GM06990 (cell line): ENCODE measurements around the gene EARS2.
A peak's percentile ranks its signal among the peaks of the same experiment; 100 is the strongest.

ENCODE experiments used
- DNase-seq: peaks from one replicate; pipeline ENCODE4 v3.0.0-alpha.2; 2011; ENCODE audit not compliant: insufficient read length; ENCODE audit errors: extremely low read depth
- H3K27me3 ChIP-seq: replicated peaks from 2 replicates; pipeline ENCODE4 v1.6.0; 2011; ENCODE audit warnings: low read length; ENCODE audit not compliant: control insufficient read depth, insufficient read depth
- H3K36me3 ChIP-seq: 2 replicates; pipeline ENCODE4 v1.5.1; 2011; ENCODE audit warnings: low read length; ENCODE audit not compliant: control insufficient read depth, insufficient read depth
- H3K4me3 ChIP-seq: replicated peaks from 2 replicates; pipeline ENCODE4 v1.5.1; 2011; ENCODE audit warnings: low read depth, mild to moderate bottlenecking, control low read depth, low read length
- CTCF ChIP-seq: IDR thresholded peaks from 2 replicates; pipeline ENCODE4 v1.5.1; 2011; ENCODE audit warnings: low read length, control low read depth, mild to moderate bottlenecking, inconsistent platforms; ENCODE audit not compliant: insufficient read depth, poor library complexity, severe bottlenecking

EARS2 gene

GRCh38 chr16:23506606-23506994 is 50.5 kb downstream of the EARS2 start:
- Histone ChIP-seq H3K27me3 (no peaks in the 10 kb centered on the region), H3K4me3 (peak overlapping the region; percentile 25), H3K36me3 (no peaks in the 10 kb centered on the region)
- DNase-seq: peak; percentile 39
- TF ChIP-seq CTCF: no peak

DNA sequence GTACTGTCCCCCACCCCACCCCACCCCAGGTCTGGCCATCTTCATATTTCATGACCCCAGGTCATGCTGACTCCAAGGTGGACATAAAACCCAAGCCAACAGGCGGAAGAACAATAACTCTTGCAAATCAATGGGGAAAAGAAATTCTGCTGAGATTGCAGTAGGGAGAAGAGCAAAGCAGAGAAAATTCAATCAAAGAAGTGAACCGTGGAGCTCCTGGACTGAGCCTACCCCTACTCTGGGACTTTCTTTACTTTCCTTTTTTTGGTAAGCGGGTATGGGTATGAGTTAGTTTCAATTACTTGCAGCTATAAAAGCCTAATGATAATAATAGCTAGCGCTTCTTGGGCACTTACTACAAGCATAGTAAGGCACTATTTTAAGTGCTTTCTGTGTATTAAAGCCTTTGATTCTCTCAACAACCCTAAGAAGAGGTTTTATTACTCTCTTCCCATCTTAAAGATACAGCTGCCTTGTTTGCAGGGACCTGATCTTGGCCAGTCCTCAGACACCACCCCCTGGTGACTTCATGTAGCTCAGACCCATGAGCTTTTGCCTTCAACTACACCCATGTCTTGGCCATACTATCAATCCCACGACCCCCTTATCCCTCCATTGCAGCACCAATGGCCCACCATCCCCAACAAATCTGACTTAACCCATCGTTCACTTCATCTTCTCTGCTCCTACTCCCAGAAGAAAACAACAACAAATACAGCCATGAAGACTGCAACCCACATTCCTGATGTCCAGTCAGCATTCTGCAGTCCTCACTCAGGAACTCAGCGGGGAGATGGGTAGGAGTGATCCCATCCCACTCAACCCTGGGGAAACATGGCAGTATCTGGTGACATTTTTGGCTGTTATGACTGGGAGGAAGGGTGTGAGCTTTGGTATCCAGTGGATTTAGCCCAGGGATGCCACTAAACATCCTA is 51.2 kb downstream of the EARS2 start:
- TF ChIP-seq CTCF: peak; percentile 34
- no peaks in the 10 kb centered on the region for H3K36me3 ChIP-seq
- H3K4me3 ChIP-seq: peak overlapping the region; percentile 25
- no peak for DNase-seq
- H3K27me3 ChIP-seq: no peaks in the 10 kb centered on the region

DNA sequence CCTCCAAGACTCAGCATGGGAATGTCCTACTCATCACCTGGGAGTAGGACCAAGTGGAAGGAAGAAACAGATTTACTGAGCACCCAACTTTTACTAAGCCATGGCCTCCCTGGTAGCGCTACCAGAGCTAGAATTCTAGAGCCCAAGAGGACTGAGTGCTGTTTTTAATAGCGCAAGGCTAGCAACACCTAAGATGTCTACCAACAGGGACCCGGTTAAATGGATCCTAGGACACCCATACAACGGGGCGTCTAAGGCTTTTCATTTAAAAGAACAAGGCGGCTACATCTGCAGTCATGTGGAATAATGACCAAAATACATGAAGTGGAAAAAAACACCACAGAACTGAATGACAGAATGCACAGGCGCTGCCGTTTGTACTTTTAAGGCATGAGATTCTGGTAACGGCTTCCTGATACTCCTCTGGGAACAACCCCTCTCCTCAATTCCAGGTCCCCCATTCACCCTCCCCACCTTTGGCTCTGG is 51.9 kb downstream of the EARS2 start:
- no peak for DNase-seq
- Histone ChIP-seq H3K27me3 (no peaks in the 10 kb centered on the region), H3K4me3 (peak overlapping the region; percentile 25), H3K36me3 (peaks cover 1% of the 10 kb centered on the region; the same call in 1 of the 2 replicates)
- TF ChIP-seq CTCF: no peak

- no peak for TF ChIP-seq CTCF
- DNase-seq: peak; percentile 84
- H3K36me3 ChIP-seq: peaks cover 4% of the 10 kb centered on the region
- H3K27me3 ChIP-seq: no peaks in the 10 kb centered on the region
- H3K4me3 ChIP-seq: peak overlapping the region; percentile 25
Observed at GRCh38 chr16:23504453-23505179, 52.5 kb downstream of the EARS2 start.

- peak overlapping the region; percentile 15 for H3K4me3 ChIP-seq
- no peak for DNase-seq
- TF ChIP-seq CTCF: no peak
- H3K36me3 ChIP-seq: peaks cover 4% of the 10 kb centered on the region
- no peaks in the 10 kb centered on the region for H3K27me3 ChIP-seq
Observed at GRCh38 chr16:23504076-23504452, 53.1 kb downstream of the EARS2 start.
